GM12878 (cell line): ENCODE measurements around the gene ITSN1. TPM values are rescaled to one million over a fixed set of nuclear protein-coding genes. Genes with fewer than 3 reads are reported as not detected.
A peak's percentile ranks its signal among the peaks of the same experiment; 100 is the strongest.

Experiments
- ATF3 ChIP-seq: IDR thresholded peaks from 2 replicates; pipeline ENCODE4 v1.6.1; 2011; ENCODE audit warnings: low read depth, mild to moderate bottlenecking, low read length, moderate library complexity, borderline replicate concordance; ENCODE audit errors: extremely low read depth
- BCL11A ChIP-seq: IDR thresholded peaks from 2 replicates; pipeline ENCODE4 v1.6.1; 2011; ENCODE audit warnings: low read depth, low read length
- CBX3 ChIP-seq: fragments of 200-600 bp; sonication (generic); IDR thresholded peaks from 2 replicates; pipeline ENCODE4 v1.6.1; 2016; ENCODE audit warnings: low read depth, borderline replicate concordance
- CHD2 ChIP-seq: IDR thresholded peaks from 2 replicates; pipeline ENCODE4 v1.6.1; 2011; ENCODE audit warnings: low read depth, low read length, improper control_type of control experiment, borderline replicate concordance
- CUX1 ChIP-seq: IDR thresholded peaks from 2 replicates; pipeline ENCODE4 v1.6.1; 2012; ENCODE audit warnings: improper control_type of control experiment, low read depth, low read length; ENCODE audit not compliant: insufficient replicate concordance
- E2F4 ChIP-seq: IDR thresholded peaks from 2 replicates; pipeline ENCODE4 v1.6.1; 2012; ENCODE audit warnings: low read depth, low read length, improper control_type of control experiment
- FOS ChIP-seq: IDR thresholded peaks from 3 replicates; pipeline ENCODE4 v1.6.1; 2011; ENCODE audit warnings: borderline replicate concordance; ENCODE audit not compliant: insufficient read length; ENCODE audit errors: extremely low read depth
- HDAC6 ChIP-seq: fragments of 200-600 bp; sonication (generic); IDR thresholded peaks from one replicate; pipeline ENCODE4 v1.8.0; 2017; ENCODE audit warnings: antibody characterized with exemption; ENCODE audit not compliant: unreplicated experiment
- MEF2B ChIP-seq: fragments of 450-650 bp; IDR thresholded peaks from 2 replicates; pipeline ENCODE4 v1.6.1; 2018; ENCODE audit warnings: mild to moderate bottlenecking, moderate library complexity; ENCODE audit not compliant: partially characterized antibody, poor library complexity, severe bottlenecking
- MXI1 ChIP-seq: fragments of 150-350 bp; IDR thresholded peaks from 2 replicates; pipeline ENCODE4 v1.6.1; 2011; ENCODE audit warnings: low read depth, mild to moderate bottlenecking, inconsistent platforms, low read length, improper control_type of control experiment
- NFYB ChIP-seq: IDR thresholded peaks from 2 replicates; pipeline ENCODE4 v1.6.1; 2011; ENCODE audit warnings: low read depth, mild to moderate bottlenecking, low read length, improper control_type of control experiment, moderate library complexity; ENCODE audit not compliant: insufficient read depth
- NKRF ChIP-seq: fragments of 450-650 bp; conservative IDR thresholded peaks from 2 replicates; pipeline ENCODE4 v1.6.1; 2017; ENCODE audit warnings: mild to moderate bottlenecking, moderate library complexity
- NR2C1 ChIP-seq: fragments of 450-650 bp; IDR thresholded peaks from 2 replicates; pipeline ENCODE4 v1.6.1; 2017; ENCODE audit warnings: antibody characterized with exemption, mild to moderate bottlenecking, moderate library complexity
- PAX8 ChIP-seq: fragments of 450-650 bp; IDR thresholded peaks from 2 replicates; pipeline ENCODE4 v1.6.1; 2017; ENCODE audit warnings: mild to moderate bottlenecking, moderate library complexity
- PML ChIP-seq: IDR thresholded peaks from 2 replicates; pipeline ENCODE4 v1.6.1; 2012; ENCODE audit warnings: low read length, inconsistent platforms
- POLR2AphosphoS2 ChIP-seq: IDR thresholded peaks from 2 replicates; pipeline ENCODE4 v1.6.1; 2011; ENCODE audit warnings: low read depth, mild to moderate bottlenecking, low read length, improper control_type of control experiment, moderate library complexity
- POU2F2 ChIP-seq: IDR thresholded peaks from 3 replicates; pipeline ENCODE4 v1.6.1; 2011; ENCODE audit warnings: low read depth, mild to moderate bottlenecking, low read length, borderline replicate concordance
- SIX5 ChIP-seq: IDR thresholded peaks from 2 replicates; pipeline ENCODE4 v1.6.1; 2011; ENCODE audit warnings: mild to moderate bottlenecking, low read depth, low read length, moderate library complexity; ENCODE audit not compliant: severe bottlenecking
- SREBF2 ChIP-seq: IDR thresholded peaks from 2 replicates; pipeline ENCODE4 v1.6.1; 2012; ENCODE audit warnings: mild to moderate bottlenecking, low read length
- SUZ12 ChIP-seq: fragments of 200-600 bp; sonication (generic); IDR thresholded peaks from one replicate; pipeline ENCODE4 v1.6.1; 2018; ENCODE audit warnings: antibody characterized with exemption, mild to moderate bottlenecking; ENCODE audit not compliant: unreplicated experiment
- ZNF207 ChIP-seq: fragments of 450-650 bp; IDR thresholded peaks from 2 replicates; pipeline ENCODE4 v1.6.1; 2014; ENCODE audit warnings: antibody characterized with exemption, mild to moderate bottlenecking, borderline replicate concordance
- polyA plus RNA-seq, 11 experiments: library from polyadenylated mRNA; depleted of rRNA in 4 of 11; unstranded in 6 of 11; stranded (reverse) in 5 of 11; fragments of >200 nt; fragmentation: Nextera tagmentation in 4 of 11; fragmentation: Illumina TruSeq in 1 of 11; extraction: Ambion mirVana in 4 of 11; extraction: Trizol in 1 of 11; gene quantifications; 1 replicate in 1 of 11; 2 replicates in 10 of 11; pipeline versions ENCODE4 v1.2.1 to v1.2.3, GENCODE V29; 2011 to 2016; ENCODE audit warnings: inconsistent platforms in 2 of 11, missing spikeins in 2 of 11, low read depth in 1 of 11
- total RNA-seq, 4 experiments: library from RNA; depleted of rRNA in 3 of 4; stranded (reverse); fragments of >200 nt in 3 of 4; fragmentation: Illumina TruSeq in 1 of 4; extraction: Trizol in 1 of 4; gene quantifications; 2 replicates each; pipeline versions ENCODE4 v1.2.1 to v1.2.3, GENCODE V29; 2013 to 2021

The ITSN1 gene
- total and polyA plus RNA-seq, 10 of the 15 experiments (the other 5 are each of a cell fraction or from before 2014, with no cell fraction given) = 0.89 to 10.6 (median 4.8) TPM

- TF ChIP-seq CBX3 = no peak
- peak; percentile 54 for TF ChIP-seq NKRF
- no peak for TF ChIP-seq SUZ12
- peak; percentile 94 for TF ChIP-seq PML
- TF ChIP-seq CUX1 = no peak
- peak; percentile 37; the same call in 1 of the 3 replicates for TF ChIP-seq POU2F2
- no peak for TF ChIP-seq NFYB
- TF ChIP-seq FOS = no peak
- peak; percentile 96 for TF ChIP-seq SIX5
- TF ChIP-seq ZNF207 = peak; percentile 77; the same call in 1 of the 2 replicates
- TF ChIP-seq SREBF2 = no peak
- TF ChIP-seq NR2C1 = peak; percentile 52; the same call in 1 of the 2 replicates
- no peak for TF ChIP-seq E2F4
- peak; percentile 48 for TF ChIP-seq MEF2B
- TF ChIP-seq ATF3 = peak; percentile 52; the same call in 1 of the 2 replicates
- TF ChIP-seq PAX8 = no peak
- no peak for TF ChIP-seq HDAC6
- TF ChIP-seq MXI1 = no peak; the same call in 1 of the 2 replicates
- TF ChIP-seq POLR2AphosphoS2 = peak; percentile 94
- TF ChIP-seq CHD2 = peak; percentile 61; the same call in 1 of the 2 replicates
- TF ChIP-seq BCL11A = no peak
Measured at GRCh38 chr21:33915368-33916199, 273.3 kb downstream of the ITSN1 start, which contains the start of gene ATP5PO (continued).
